Measurements from ENCODE around the gene TMEM208. TPM values are rescaled to one million over a fixed set of nuclear protein-coding genes. Genes with fewer than 3 reads are reported as not detected.

TMEM208 gene
- total and polyA plus RNA-seq, 2 of the 13 experiments (the other 11 are each of a cell fraction or from before 2014, with no cell fraction given) = 58.8 to 72.9 TPM

GRCh38 chr16:67226295-67226803 lies 581 bp upstream of the TMEM208 start (continued):
- no peak for TF ChIP-seq ARID5B (CRISPR knock-in tag; IDR thresholded peaks at IDR 0.05)
- TF ChIP-seq ZBTB2 (CRISPR knock-in tag; IDR thresholded peaks at IDR 0.05; ENCODE audit: low read depth) = no peak

GRCh38 chr16:67227567-67227921 lies 614 bp downstream of the TMEM208 start:
- ATAC-seq (no peak), FAIRE-seq (no peak), DNase-seq (ENCODE audit: low spot score) (no peak)
- 2% methylated on average over 12 of the region's 12 CpGs for WGBS (ENCODE audit: low lambda C conversion rate)
- POLR2A ChIA-PET = interaction anchor here (1.2 to 3.2 kb wide), 12 partner anchors 8 to 204 kb away, joined by 4 to 71 read pairs (median 6); partner anchors contain the start of genes FHOD1, NOL3 and SLC9A5
- Histone ChIP-seq H3K9me3 (ENCODE audit: low read length) (no peaks in the 10 kb centered on the region), H4K20me1 (ENCODE audit: insufficient read depth, low read length) (no peaks in the 10 kb centered on the region; the same call in 1 of the 2 replicates), H3K79me2 (ENCODE audit: insufficient read depth, low read length) (peaks cover 17% of the 10 kb centered on the region), H3K4me3 (replicated peaks in 1 of 3; ENCODE audit: insufficient read depth in 1 of 3, low read depth in 2 of 3, low read length in 3 of 3) (peak overlapping the region; percentile 97 to 100 (median 98)), H3K9ac (ENCODE audit: insufficient read depth, low read depth, low read length) (peak overlapping the region; percentile 98), H3K36me3 (replicated peaks in 1 of 2; ENCODE audit: control insufficient read depth in 1 of 2, insufficient read depth in 2 of 2, low read length in 2 of 2) (peaks cover 27 to 40% of the 10 kb centered on the region in 2 experiments), H3K27me3 (ENCODE audit: control insufficient read depth in 1 of 2, insufficient read depth in 2 of 2, low read length in 2 of 2) (peaks cover 0 to 4% of the 10 kb centered on the region in 2 experiments; a peak in 1 of 5 replicates), H3K4me2 (ENCODE audit: low read depth, low read length) (peak overlapping the region; percentile 99), H3K4me1 (ENCODE audit: insufficient read depth, low read length) (peaks cover 34% of the 10 kb centered on the region), H3K27ac (ENCODE audit: extremely low read length, insufficient read depth, low read length) (peak overlapping the region; percentile 55), H2AFZ (ENCODE audit: low read length) (no peak overlapping the region)
- in situ Hi-C loops (cut with HindIII; ENCODE audit: extremely low pct_ligation_motif_present, low pct_unique_long_range_greater_than_20kb) (no loop called here), intact Hi-C loops (cut with micrococcal nuclease; ENCODE audit: unreplicated experiment) (loop anchor here (1.0 to 5.0 kb wide), 2 partner anchors 20 to 40 kb away; partner anchors contain the start of gene FHOD1)
- no TSS peak for BruUV-seq (replicated peaks)
- CTCF ChIA-PET (ENCODE audit: low intra/inter-chr PET ratio, low total read pairs) = no interaction called here
- TF ChIP-seq ZNF367 (CRISPR knock-in tag; IDR thresholded peaks at IDR 0.05; ENCODE audit: borderline replicate concordance) (no peak), POGK (CRISPR knock-in tag; conservative IDR thresholded peaks at IDR 0.05) (no peak), DNMT3B (CRISPR knock-in tag; conservative IDR thresholded peaks at IDR 0.05) (0 out of 2 replicates have a peak, but pooled peaks have one; percentile 10), ZNF383 (CRISPR knock-in tag; IDR thresholded peaks at IDR 0.05; ENCODE audit: borderline replicate concordance) (no peak), ZBTB14 (CRISPR knock-in tag; IDR thresholded peaks at IDR 0.05) (no peak), ZMYM2 (CRISPR knock-in tag; IDR thresholded peaks at IDR 0.05) (no peak), ZNF501 (CRISPR knock-in tag; IDR thresholded peaks at IDR 0.05) (0 out of 2 replicates have a peak, but pooled peaks have one; percentile 0), KAT2B (IDR thresholded peaks at IDR 0.05; ENCODE audit: borderline replicate concordance, low read depth, low read length) (no peak), GLI4 (CRISPR knock-in tag; IDR thresholded peaks at IDR 0.05; ENCODE audit: borderline replicate concordance) (peak; percentile 50; the same call in 1 of the 2 replicates), ISL2 (CRISPR knock-in tag; IDR thresholded peaks at IDR 0.05) (no peak), DBP (CRISPR knock-in tag; IDR thresholded peaks at IDR 0.05; ENCODE audit: not compliant biosample characterization) (no peak)

All from HepG2 (cell line).